Lower leg skin (tissue), 3 donors: Measurements from ENCODE around the gene NADK.
"Not testable (repeated sequence)": the region's sequence is repeated elsewhere in the genome, so short reads cannot be mapped to it uniquely, and the experiment has no call there.

ENCODE experiments used
- CTCF ChIP-seq, 3 donors: fragments of 450-650 bp; IDR thresholded peaks; one replicate each; pipeline ENCODE4 v1.5.1; 2016; ENCODE audit warnings: antibody characterized with exemption in 3 of 3, mild to moderate bottlenecking in 3 of 3, moderate library complexity in 2 of 3
- POLR2A ChIP-seq, 2 donors: fragments of 450-650 bp; IDR thresholded peaks; one replicate each; pipeline ENCODE4 v1.6.1; 2016 to 2017; ENCODE audit warnings: antibody characterized with exemption in 2 of 2, mild to moderate bottlenecking in 1 of 2, moderate library complexity in 1 of 2

DNA sequence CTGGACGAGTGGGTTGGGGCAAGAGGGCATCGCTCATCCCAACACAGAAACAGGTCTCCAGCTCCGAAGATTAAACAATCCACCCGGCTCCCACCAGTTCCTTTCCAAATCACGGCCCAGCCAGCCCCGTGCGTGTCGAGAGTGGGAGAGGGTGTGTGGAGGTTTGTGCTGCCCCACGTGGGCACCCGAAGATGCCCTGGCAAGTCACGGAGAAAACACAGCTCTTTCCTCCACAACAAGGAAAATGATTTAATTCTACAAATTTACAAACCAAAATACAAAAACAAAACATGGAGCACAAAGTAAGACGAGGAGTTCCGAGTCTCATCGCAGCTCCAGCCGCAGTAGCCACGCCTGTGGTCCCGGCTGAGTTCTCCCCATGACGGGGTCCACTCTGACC, 75.8 kb downstream of the NADK start:
- not testable (repeated sequence) for TF ChIP-seq CTCF, POLR2A (IDR thresholded peaks at IDR 0.05)
